Skeletal muscle tissue (tissue), 4 donors: Measurements from ENCODE around the gene DGKZ. TPM values are rescaled to one million over a fixed set of nuclear protein-coding genes. Genes with fewer than 3 reads are reported as not detected.
A peak's percentile ranks its signal among the peaks of the same experiment; 100 is the strongest.

Source experiments
- H3K27ac ChIP-seq: one replicate; pipeline ENCODE4 v1.7.0; 2013; ENCODE audit warnings: mild to moderate bottlenecking, low read depth, low read length, inconsistent platforms
- H3K27me3 ChIP-seq, 3 donors: one replicate each; pipeline ENCODE4 v1.7.0; 2013; ENCODE audit warnings: low read length in 3 of 3; ENCODE audit not compliant: control insufficient read depth in 3 of 3, insufficient read depth in 3 of 3
- H3K36me3 ChIP-seq, 3 donors: one replicate each; pipeline ENCODE4 v1.7.0; 2013; ENCODE audit warnings: low read length in 3 of 3; ENCODE audit not compliant: control insufficient read depth in 3 of 3, insufficient read depth in 3 of 3
- H3K4me1 ChIP-seq, 3 donors: one replicate each; pipeline ENCODE4 v1.7.0; 2013; ENCODE audit warnings: low read length in 3 of 3, mild to moderate bottlenecking in 3 of 3; ENCODE audit not compliant: control insufficient read depth in 3 of 3, insufficient read depth in 3 of 3
- H3K4me3 ChIP-seq, 3 donors: one replicate each; pipeline ENCODE4 v1.7.0; 2013; ENCODE audit warnings: low read length in 3 of 3
- H3K9ac ChIP-seq, 3 donors: one replicate each; pipeline ENCODE4 v1.7.0; 2013; ENCODE audit warnings: low read length in 3 of 3, mild to moderate bottlenecking in 3 of 3, moderate library complexity in 2 of 3, low read depth in 1 of 3
- H3K9me3 ChIP-seq, 3 donors: one replicate each; pipeline ENCODE4 v1.7.0; 2013; ENCODE audit warnings: low read length in 3 of 3; ENCODE audit not compliant: control insufficient read depth in 3 of 3
- total RNA-seq: library from RNA; depleted of rRNA; stranded (reverse); fragments of >200 nt; gene quantifications from one replicate; pipeline ENCODE4 v1.2.3, GENCODE V29; 2014
- donor health status: Osteomylitis.

DGKZ gene
- total RNA-seq, 1 donor from 2014 or later: 22.4 TPM

- Histone ChIP-seq H3K27me3 (peaks cover 40 to 69% (median 63%) of the 10 kb centered on the region in 3 donors), H3K4me1 (peaks cover 27 to 29% (median 28%) of the 10 kb centered on the region in 3 donors), H3K27ac (no peak overlapping the region), H3K9ac (no peak overlapping the region), H3K9me3 (no peaks in the 10 kb centered on the region), H3K36me3 (no peaks in the 10 kb centered on the region), H3K4me3 (no peak overlapping the region)
Observed at GRCh38 chr11:46385169-46386004, 38.1 kb downstream of the DGKZ start.

- peaks cover 45 to 74% (median 64%) of the 10 kb centered on the region in 3 donors for H3K27me3 ChIP-seq
- H3K9me3 ChIP-seq: no peaks in the 10 kb centered on the region
- no peak overlapping the region for H3K4me3 ChIP-seq
- H3K9ac ChIP-seq: no peak overlapping the region
- peaks cover 24 to 30% (median 25%) of the 10 kb centered on the region in 3 donors for H3K4me1 ChIP-seq
- no peaks in the 10 kb centered on the region for H3K36me3 ChIP-seq
- no peak overlapping the region for H3K27ac ChIP-seq
Observed at GRCh38 chr11:46386005-46386578, 38.8 kb downstream of the DGKZ start.

- peaks cover 24 to 30% (median 25%) of the 10 kb centered on the region in 3 donors for H3K4me1 ChIP-seq
Observed at GRCh38 chr11:46386674-46387073, 39.4 kb downstream of the DGKZ start.

GRCh38 chr11:46387456-46387855 lies 40.2 kb downstream of the DGKZ start:
- H3K4me1 ChIP-seq: peaks cover 17 to 26% (median 17%) of the 10 kb centered on the region in 3 donors
- no peak overlapping the region for H3K4me3 ChIP-seq
- no peak overlapping the region for H3K9ac ChIP-seq
- H3K36me3 ChIP-seq: no peaks in the 10 kb centered on the region
- no peak overlapping the region for H3K27ac ChIP-seq
- H3K27me3 ChIP-seq: peaks cover 45 to 67% (median 57%) of the 10 kb centered on the region in 3 donors
- H3K9me3 ChIP-seq: no peaks in the 10 kb centered on the region

More at GRCh38 chr11:46386674-46387073, 39.4 kb downstream of the DGKZ start:
- Histone ChIP-seq H3K27ac (no peak overlapping the region), H3K36me3 (no peaks in the 10 kb centered on the region), H3K27me3 (peaks cover 46 to 74% (median 64%) of the 10 kb centered on the region in 3 donors), H3K4me3 (no peak overlapping the region), H3K9me3 (no peaks in the 10 kb centered on the region), H3K9ac (no peak overlapping the region)

- no peaks in the 10 kb centered on the region for H3K9me3 ChIP-seq
- H3K27me3 ChIP-seq: peaks cover 42 to 60% (median 51%) of the 10 kb centered on the region in 3 donors
- H3K9ac ChIP-seq: no peak overlapping the region
- peaks cover 14 to 25% (median 20%) of the 10 kb centered on the region in 3 donors for H3K4me1 ChIP-seq
- H3K36me3 ChIP-seq: no peaks in the 10 kb centered on the region
- no peak overlapping the region for H3K27ac ChIP-seq
- no peak overlapping the region for H3K4me3 ChIP-seq
Observed at GRCh38 chr11:46387919-46388618, 40.8 kb downstream of the DGKZ start.

- Histone ChIP-seq H3K9ac (no peak overlapping the region), H3K36me3 (no peaks in the 10 kb centered on the region), H3K4me3 (no peak overlapping the region), H3K4me1 (peaks cover 14 to 25% (median 20%) of the 10 kb centered on the region in 3 donors), H3K27ac (no peak overlapping the region), H3K9me3 (no peaks in the 10 kb centered on the region), H3K27me3 (peaks cover 42 to 56% (median 50%) of the 10 kb centered on the region in 3 donors)
Observed at GRCh38 chr11:46388619-46389449, 41.6 kb downstream of the DGKZ start.

GRCh38 chr11:46389450-46390330 lies 42.4 kb downstream of the DGKZ start:
- Histone ChIP-seq H3K36me3 (no peaks in the 10 kb centered on the region), H3K4me3 (peak overlapping the region; percentile 56 to 68 (median 65)), H3K9ac (no peak overlapping the region), H3K27me3 (peaks cover 42 to 55% (median 46%) of the 10 kb centered on the region in 3 donors), H3K4me1 (peaks cover 14 to 25% (median 20%) of the 10 kb centered on the region in 3 donors), H3K27ac (no peak overlapping the region), H3K9me3 (no peaks in the 10 kb centered on the region)

- H3K27ac ChIP-seq: no peak overlapping the region
- no peaks in the 10 kb centered on the region for H3K9me3 ChIP-seq
- no peak overlapping the region for H3K4me3 ChIP-seq
- peaks cover 14 to 25% (median 20%) of the 10 kb centered on the region in 3 donors for H3K4me1 ChIP-seq
- no peak overlapping the region for H3K9ac ChIP-seq
- H3K27me3 ChIP-seq: peaks cover 37 to 49% (median 46%) of the 10 kb centered on the region in 3 donors
- H3K36me3 ChIP-seq: no peaks in the 10 kb centered on the region
Observed at GRCh38 chr11:46390331-46391171, 43.3 kb downstream of the DGKZ start.
